H1 (cell line): ENCODE data around the gene CCDC116. TPM values are rescaled to one million over a fixed set of nuclear protein-coding genes. Genes with fewer than 3 reads are reported as not detected.
A peak's percentile ranks its signal among the peaks of the same experiment; 100 is the strongest.

Source experiments
- CTCF ChIA-PET: fragments of 300-600 bp; sonication (Branson Sonifier 250); formaldehyde crosslinking; loops from one replicate; lab custom pipeline; 2021; ENCODE audit not compliant: partially characterized antibody; lab: Charles Lee
- POLR2A ChIA-PET: fragments of 300-600 bp; sonication (Branson Sonifier 250); formaldehyde crosslinking; loops from one replicate; lab custom pipeline; 2021; ENCODE audit warnings: inconsistent platforms; ENCODE audit not compliant: partially characterized antibody; lab: Charles Lee
- DNase-seq, 2 experiments: peaks; one replicate each; pipeline versions ENCODE4 v3.0.0 to v3.0.0-alpha.2; 2010 to 2022; ENCODE audit warnings: low spot score in 2 of 2, low read depth in 1 of 2, mixed read lengths in 1 of 2
- FAIRE-seq: peaks from 2 replicates; lab custom pipeline; 2011; peaks lifted over from hg19 to GRCh38; lab: Jason Lieb, UNC
- H2AFZ ChIP-seq: 2 replicates; pipeline ENCODE4 v1.8.1; 2012; ENCODE audit warnings: low read length, inconsistent platforms
- H2AK5ac ChIP-seq: 2 replicates; pipeline ENCODE4 v1.6.1; 2013; ENCODE audit warnings: low read depth, low read length
- H2BK120ac ChIP-seq: replicated peaks from 2 replicates; pipeline ENCODE3; 2013; ENCODE audit warnings: low read depth, low read length, inconsistent platforms
- H2BK12ac ChIP-seq: 2 replicates; pipeline ENCODE4 v1.6.1; 2013; ENCODE audit warnings: low read depth, low read length
- H2BK15ac ChIP-seq: 2 replicates; pipeline ENCODE4 v1.6.1; 2013; ENCODE audit warnings: low read length
- H2BK20ac ChIP-seq: 2 replicates; pipeline ENCODE4 v1.6.1; 2013; ENCODE audit warnings: low read length
- H2BK5ac ChIP-seq: 2 replicates; pipeline ENCODE4 v1.6.1; 2013; ENCODE audit warnings: low read depth, low read length
- H3K14ac ChIP-seq: 2 replicates; pipeline ENCODE4 v1.6.1; 2013; ENCODE audit warnings: inconsistent platforms; ENCODE audit not compliant: insufficient read length
- H3K18ac ChIP-seq: 2 replicates; pipeline ENCODE4 v1.6.1; 2013; ENCODE audit warnings: low read length; ENCODE audit errors: extremely low read depth
- H3K23ac ChIP-seq: 2 replicates; pipeline ENCODE4 v1.6.1; 2013; ENCODE audit warnings: inconsistent platforms; ENCODE audit not compliant: insufficient read length
- H3K23me2 ChIP-seq: 2 replicates; pipeline ENCODE4 v1.6.1; 2013; ENCODE audit warnings: low read depth, low read length
- H3K27ac ChIP-seq: 2 replicates; pipeline ENCODE4 v1.6.1; 2011; ENCODE audit warnings: low read depth, low read length, inconsistent platforms
- H3K27me3 ChIP-seq, 4 experiments: replicated peaks in 1 of 4; 1 replicate in 1 of 4; 2 replicates in 3 of 4; pipeline versions ENCODE4 v1.6.1 to v1.8.1; 2011 to 2013; ENCODE audit warnings: low read length in 3 of 4, mild to moderate bottlenecking in 3 of 4, inconsistent platforms in 2 of 4, mixed read lengths in 2 of 4, moderate library complexity in 1 of 4; ENCODE audit not compliant: control insufficient read depth in 3 of 4, insufficient read depth in 3 of 4; ENCODE audit errors: extremely low read depth in 1 of 4
- H3K36me3 ChIP-seq, 4 experiments: 2 replicates each; pipeline versions ENCODE4 v1.6.1 to v1.8.1; 2011 to 2013; ENCODE audit warnings: mild to moderate bottlenecking in 4 of 4, low read length in 3 of 4, moderate library complexity in 2 of 4, control low read depth in 1 of 4, inconsistent platforms in 1 of 4; ENCODE audit not compliant: insufficient read depth in 4 of 4, control insufficient read depth in 2 of 4
- H3K4ac ChIP-seq: replicated peaks from 2 replicates; pipeline ENCODE3; 2013; ENCODE audit warnings: low read length, low read depth, mixed read lengths, inconsistent platforms; ENCODE audit not compliant: insufficient read length
- H3K4me1 ChIP-seq, 4 experiments: replicated peaks in 1 of 4; 1 replicate in 1 of 4; 2 replicates in 3 of 4; pipeline versions ENCODE4 v1.6.1 to v1.8.1; 2011 to 2013; ENCODE audit warnings: low read length in 3 of 4, inconsistent platforms in 2 of 4, mixed read lengths in 1 of 4; ENCODE audit not compliant: insufficient read depth in 4 of 4, control insufficient read depth in 3 of 4
- H3K4me2 ChIP-seq, 2 experiments: 2 replicates each; pipeline versions ENCODE4 v1.6.1 to v1.8.1; 2011 to 2013; ENCODE audit warnings: low read depth in 2 of 2, low read length in 2 of 2, control low read depth in 1 of 2, inconsistent platforms in 1 of 2, mild to moderate bottlenecking in 1 of 2; ENCODE audit not compliant: insufficient read depth in 1 of 2
- H3K4me3 ChIP-seq, 4 experiments: fragments of 200-600, 300-600 bp in 1 of 4; sonication (generic), shearing (Covaris generic), sonication (Bioruptor Twin) in 1 of 4; 2 replicates each; pipeline versions ENCODE4 v1.5.1 to v1.8.1; 2011 to 2016; ENCODE audit warnings: low read length in 4 of 4, low read depth in 3 of 4, control low read depth in 2 of 4, inconsistent platforms in 2 of 4, mild to moderate bottlenecking in 2 of 4, mixed read lengths in 1 of 4, moderate library complexity in 1 of 4; ENCODE audit not compliant: insufficient read depth in 2 of 4; ENCODE audit errors: extremely low read depth in 1 of 4
- H3K56ac ChIP-seq: replicated peaks from 2 replicates; pipeline ENCODE3; 2013; ENCODE audit warnings: low read depth, mild to moderate bottlenecking, mixed read lengths, low read length, inconsistent platforms; ENCODE audit not compliant: insufficient read length
- H3K79me1 ChIP-seq: 2 replicates; pipeline ENCODE4 v1.6.1; 2013; ENCODE audit warnings: low read depth, low read length, control low read depth
- H3K79me2 ChIP-seq, 2 experiments: 2 replicates each; pipeline versions ENCODE4 v1.6.1 to v1.8.1; 2012 to 2013; ENCODE audit warnings: low read length in 2 of 2, mild to moderate bottlenecking in 2 of 2, inconsistent platforms in 1 of 2; ENCODE audit not compliant: insufficient read depth in 2 of 2, control insufficient read depth in 1 of 2
- H3K9ac ChIP-seq, 4 experiments: replicated peaks in 1 of 4; 1 replicate in 1 of 4; 2 replicates in 3 of 4; pipeline versions ENCODE4 v1.6.1 to v1.8.1; 2011 to 2013; ENCODE audit warnings: low read depth in 3 of 4, low read length in 3 of 4, control low read depth in 2 of 4, mild to moderate bottlenecking in 2 of 4, moderate library complexity in 2 of 4, inconsistent platforms in 1 of 4; ENCODE audit errors: extremely low read depth in 1 of 4
- H3K9me3 ChIP-seq, 2 experiments: 2 replicates each; pipeline versions ENCODE4 v1.6.1 to v1.8.1; 2012 to 2013; ENCODE audit warnings: mild to moderate bottlenecking in 2 of 2, moderate library complexity in 2 of 2, control low read depth in 1 of 2, inconsistent platforms in 1 of 2, low read depth in 1 of 2, low read length in 1 of 2, mixed read lengths in 1 of 2; ENCODE audit not compliant: insufficient read depth in 2 of 2
- H4K20me1 ChIP-seq, 2 experiments: replicated peaks in 1 of 2; 2 replicates each; pipeline versions ENCODE3 to v1.8.1; 2011 to 2013; ENCODE audit warnings: inconsistent platforms in 2 of 2, low read length in 2 of 2, mild to moderate bottlenecking in 1 of 2; ENCODE audit not compliant: insufficient read depth in 2 of 2, control insufficient read depth in 1 of 2
- H4K5ac ChIP-seq: 2 replicates; pipeline ENCODE4 v1.6.1; 2013; ENCODE audit warnings: low read length, low read depth, mixed read lengths, inconsistent platforms; ENCODE audit not compliant: insufficient read length
- H4K8ac ChIP-seq: 2 replicates; pipeline ENCODE4 v1.8.0; 2013; ENCODE audit warnings: mild to moderate bottlenecking, moderate library complexity, low read length, inconsistent platforms; ENCODE audit not compliant: insufficient read depth; ENCODE audit errors: extremely low read depth
- H4K91ac ChIP-seq: replicated peaks from 2 replicates; pipeline ENCODE3; 2013; ENCODE audit warnings: low read length, mixed read lengths, inconsistent platforms; ENCODE audit not compliant: insufficient read length
- MAFK ChIP-seq: IDR thresholded peaks from 2 replicates; pipeline ENCODE4 v1.6.1; 2012; ENCODE audit warnings: low read depth, mild to moderate bottlenecking, improper control_type of control experiment, low read length
- POLR2AphosphoS5 ChIP-seq: IDR thresholded peaks from 2 replicates; pipeline ENCODE4 v1.6.1; 2011; ENCODE audit warnings: low read depth, low read length
- WGBS, 2 experiments: shearing (Covaris generic) in 1 of 2; methylation state at CpG; one replicate each; pipeline versions ENCODE4 v1.1.6 to v1.1.7; 2013 to 2015; ENCODE audit warnings: low lambda C conversion rate in 2 of 2, mixed read lengths in 2 of 2, inconsistent platforms in 1 of 2, low coverage in 1 of 2, missing lambda C conversion rate in 1 of 2; ENCODE audit not compliant: insufficient replicate concordance in 2 of 2, insufficient coverage in 1 of 2, insufficient read length in 1 of 2; ENCODE audit errors: extremely low coverage in 1 of 2, missing lambda C conversion rate in 1 of 2; 5-methylcytosine and 5-hydroxymethylcytosine counted together
- polyA plus RNA-seq, 7 experiments: library from polyadenylated mRNA; depleted of rRNA in 3 of 7; stranded (reverse) in 5 of 7; unstranded in 2 of 7; fragments of >200 nt in 5 of 7; fragments of 200-250 nt in 2 of 7; gene quantifications; 1 replicate in 5 of 7; 2 replicates in 1 of 7; 4 replicates in 1 of 7; pipeline versions ENCODE4 v1.2.1 to v1.2.3, GENCODE V29; 2011 to 2013; ENCODE audit warnings: missing spikeins in 2 of 7, mixed read lengths in 2 of 7
- total RNA-seq: library from RNA; stranded (reverse); fragmentation: NEBNext Ultra II Directional; extraction: Animal tissue kit (Norgen Biotek cat#: 25700); gene quantifications from 2 replicates; pipeline ENCODE4 v1.2.1, GENCODE V29; 2021

CCDC116 gene
- total and polyA plus RNA-seq, 2 of the 8 experiments (the other 6 are each of a cell fraction or from before 2014, with no cell fraction given), result 0.08 TPM; not detected in 1

DNA sequence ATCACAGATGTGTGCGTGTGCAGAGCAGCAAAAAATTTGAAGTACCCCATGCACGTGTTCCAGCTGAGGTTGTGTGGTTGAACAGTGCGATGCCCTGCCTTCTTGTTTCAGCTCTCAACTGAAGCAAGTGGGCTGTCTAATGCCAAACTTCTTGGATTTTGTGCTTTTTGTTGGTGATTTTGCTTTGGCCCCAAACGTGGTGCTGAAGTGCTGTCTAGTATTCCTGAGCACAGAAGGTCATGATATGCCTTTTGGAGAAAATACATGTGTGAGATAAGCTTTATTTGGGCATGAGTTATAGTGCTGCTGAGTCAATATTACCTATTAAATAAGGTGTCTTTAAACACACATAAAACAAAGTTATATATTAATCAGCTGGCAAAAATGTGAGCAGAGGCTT, 16.8 kb upstream of the CCDC116 start:
- H3K36me3 ChIP-seq, result peaks cover 6 to 22% (median 11%) of the 10 kb centered on the region in 4 experiments; a peak in 7 of 8 replicates
- no peak overlapping the region for H3K23ac ChIP-seq
- H3K27ac ChIP-seq, result no peak overlapping the region
- POLR2A ChIA-PET, result interaction anchor here (0.6 to 2.1 kb wide), 5 partner anchors 10 to 35 kb away, joined by 3 to 7 read pairs (median 3); partner anchors contain the start of genes SDF2L1 and YDJC
- CTCF ChIA-PET, result interaction anchor here (2.0 to 24.1 kb wide), 5 partner anchors 9 to 27 kb away, joined by 6 to 499 read pairs (median 17); partner anchors contain the start of genes CCDC116, SDF2L1 and YDJC
- H3K14ac ChIP-seq, result no peak overlapping the region
- H3K4me1 ChIP-seq, result no peaks in the 10 kb centered on the region; a peak in 1 of 7 replicates
- WGBS, 2 experiments, result 87% methylated on average over 4 of the region's 4 CpGs; no CpG with 5 or more reads in 1 of the 2 experiments
- no peak overlapping the region for H3K4ac ChIP-seq
- H3K18ac ChIP-seq, result no peak overlapping the region
- H3K4me2 ChIP-seq, result no peak overlapping the region
- H4K8ac ChIP-seq, result no peak overlapping the region
- H3K9me3 ChIP-seq, result no peaks in the 10 kb centered on the region
- no peak overlapping the region for H2BK15ac ChIP-seq
- DNase-seq (no peak), FAIRE-seq (no peak)
- no peak overlapping the region for H3K4me3 ChIP-seq
- no peak overlapping the region for H2BK12ac ChIP-seq
- H2BK20ac ChIP-seq, result no peak overlapping the region
- peaks cover 20 to 34% of the 10 kb centered on the region in 2 experiments for H4K20me1 ChIP-seq
- no peak overlapping the region for H2AFZ ChIP-seq
- H3K79me1 ChIP-seq, result peaks cover 18% of the 10 kb centered on the region
- H3K27me3 ChIP-seq, result no peaks in the 10 kb centered on the region
- TF ChIP-seq MAFK (no peak), POLR2AphosphoS5 (peak; percentile 5; the same call in 1 of the 2 replicates)
- no peak overlapping the region for H3K9ac ChIP-seq
- no peak overlapping the region for H4K5ac ChIP-seq
- H4K91ac ChIP-seq, result no peak overlapping the region
- H3K56ac ChIP-seq, result no peak overlapping the region
- H3K79me2 ChIP-seq, result peaks cover 0 to 45% of the 10 kb centered on the region in 2 experiments; a peak in 2 of 4 replicates
- no peak overlapping the region for H2BK5ac ChIP-seq
- H2AK5ac ChIP-seq, result no peak overlapping the region
- H3K23me2 ChIP-seq, result no peaks in the 10 kb centered on the region
- H2BK120ac ChIP-seq, result no peak overlapping the region
